Right lung (tissue), 5 donors: ENCODE measurements around the gene UNK. TPM values are rescaled to one million over a fixed set of nuclear protein-coding genes. Genes with fewer than 3 reads are reported as not detected.
"Not testable (repeated sequence)": the region's sequence is repeated elsewhere in the genome, so short reads cannot be mapped to it uniquely, and the experiment has no call there.

Experiments used
- DNase-seq, 2 donors: peaks; one replicate each; pipeline ENCODE4 v3.0.0-alpha.2; 2013
- polyA plus RNA-seq, 5 donors: library from polyadenylated mRNA; unstranded; fragments of 120-200 nt; gene quantifications; one replicate each; pipeline versions ENCODE4 v1.2.1 to v1.2.3, GENCODE V29; 2013; ENCODE audit warnings: inconsistent platforms in 1 of 5, low replicate concordance in 1 of 5; ENCODE audit not compliant: insufficient read length in 5 of 5, insufficient read depth in 1 of 5

Gene UNK
- polyA plus RNA-seq, 5 donors = 39.6 to 52.3 (median 46.7) TPM

GRCh38 chr17:75752802-75753513 is 31.6 kb upstream of the UNK start:
- no peak for DNase-seq

DNA sequence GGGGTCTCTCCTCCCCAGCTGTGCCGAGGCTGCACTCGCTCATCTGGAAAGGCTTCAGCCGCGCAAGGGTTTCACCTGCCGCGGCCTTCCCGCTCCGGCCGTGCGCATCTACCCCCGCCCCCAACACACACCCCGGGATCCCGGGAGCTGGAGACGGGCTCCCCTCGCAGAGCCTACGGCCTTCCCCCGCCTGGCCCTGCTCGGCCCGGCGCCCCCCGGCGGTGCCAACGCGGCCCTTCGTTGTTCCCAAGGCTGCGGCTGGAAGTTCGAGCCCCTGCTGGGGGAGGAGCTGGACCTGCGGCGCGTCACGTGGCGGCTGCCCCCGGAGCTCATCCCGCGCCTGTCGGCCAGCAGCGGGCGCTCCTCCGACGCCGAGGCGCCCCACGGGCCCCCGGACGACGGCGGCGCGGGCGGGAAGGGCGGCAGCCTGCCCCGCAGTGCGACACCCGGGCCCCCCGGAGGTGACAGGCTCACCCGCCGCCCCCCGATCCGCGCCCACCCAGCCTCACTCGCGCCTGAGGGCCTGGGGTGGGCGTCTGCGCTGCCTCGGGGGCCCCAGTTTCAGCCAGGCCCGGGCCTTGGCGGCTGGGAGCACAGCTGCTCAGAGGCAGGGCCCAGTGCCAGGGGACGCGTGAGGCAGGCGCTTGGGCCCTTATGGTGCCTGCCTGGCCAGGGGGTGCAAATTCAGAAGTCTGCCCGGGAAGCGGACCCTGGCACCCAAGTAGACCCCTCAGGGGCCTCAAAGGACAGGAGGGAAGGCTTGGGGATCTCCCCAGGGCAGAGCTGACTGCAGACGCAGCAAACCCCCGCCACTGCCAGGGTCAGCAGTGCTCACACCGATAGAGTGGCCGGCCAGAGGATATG is 30.9 kb upstream of the UNK start:
- peak; percentile 61 to 70 for DNase-seq

DNA sequence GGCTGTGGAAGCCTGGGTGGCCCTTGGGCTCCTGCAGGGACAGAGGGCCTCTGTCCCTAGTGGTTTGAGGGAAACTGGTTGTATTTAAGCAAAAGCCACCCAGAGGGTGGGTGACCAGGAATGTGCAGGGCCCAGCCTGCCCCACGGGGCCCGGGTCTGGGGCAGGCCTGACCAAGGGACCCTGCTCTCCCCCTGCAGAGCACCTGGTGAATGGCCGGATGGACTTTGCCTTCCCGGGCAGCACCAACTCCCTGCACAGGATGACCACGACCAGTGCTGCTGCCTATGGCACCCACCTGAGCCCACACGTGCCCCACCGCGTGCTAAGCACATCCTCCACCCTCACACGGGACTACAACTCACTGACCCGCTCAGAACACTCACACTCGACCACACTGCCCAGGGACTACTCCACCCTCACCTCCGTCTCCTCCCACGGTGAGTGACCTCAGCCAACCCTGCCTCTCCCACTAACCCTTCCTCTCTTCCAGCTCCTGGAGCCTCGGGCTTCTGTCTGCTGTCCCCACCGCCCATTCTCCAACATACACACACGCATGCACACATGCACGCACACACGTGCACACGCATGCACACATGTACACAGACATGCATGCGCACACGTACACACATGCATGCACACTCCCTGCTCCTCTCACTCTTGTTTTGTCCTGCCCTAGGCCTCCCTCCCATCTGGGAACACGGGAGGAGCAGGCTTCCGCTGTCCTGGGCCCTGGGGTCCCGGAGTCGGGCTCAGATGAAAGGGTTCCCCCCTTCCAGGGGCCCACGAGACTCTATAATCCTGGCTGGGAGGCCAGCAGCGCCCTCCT is 30.0 kb upstream of the UNK start:
- DNase-seq = no peak

DNA sequence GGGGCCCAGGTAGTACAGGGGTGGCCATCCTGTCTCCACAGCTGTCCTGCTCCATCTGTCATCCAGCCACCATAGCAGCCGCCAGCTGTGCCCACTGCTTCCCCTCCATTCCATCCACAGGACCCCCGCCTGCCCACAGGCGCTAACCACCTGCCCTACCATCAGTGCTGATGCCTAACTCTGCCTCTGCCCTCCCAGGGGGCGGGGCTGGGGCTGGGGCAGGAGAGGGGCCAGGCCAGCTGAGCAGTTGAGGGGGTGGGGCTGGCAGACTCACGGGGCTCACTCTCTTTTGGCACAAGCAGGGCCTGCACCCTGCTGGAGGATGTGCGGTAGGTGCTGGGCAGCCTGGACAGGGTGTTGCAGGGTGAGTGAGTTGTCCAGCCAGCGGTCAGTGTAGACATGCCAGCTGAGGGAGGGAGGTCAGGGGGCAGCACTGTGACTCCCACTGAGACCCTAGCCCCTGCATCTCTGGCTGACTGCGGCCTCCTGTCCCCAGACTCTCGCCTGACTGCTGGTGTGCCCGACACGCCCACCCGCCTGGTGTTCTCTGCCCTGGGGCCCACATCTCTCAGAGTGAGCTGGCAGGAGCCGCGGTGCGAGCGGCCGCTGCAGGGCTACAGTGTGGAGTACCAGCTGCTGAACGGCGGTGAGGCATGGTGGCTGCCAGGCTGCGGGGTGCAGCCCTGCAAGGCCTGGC is 29.3 kb upstream of the UNK start:
- no peak for DNase-seq

DNA sequence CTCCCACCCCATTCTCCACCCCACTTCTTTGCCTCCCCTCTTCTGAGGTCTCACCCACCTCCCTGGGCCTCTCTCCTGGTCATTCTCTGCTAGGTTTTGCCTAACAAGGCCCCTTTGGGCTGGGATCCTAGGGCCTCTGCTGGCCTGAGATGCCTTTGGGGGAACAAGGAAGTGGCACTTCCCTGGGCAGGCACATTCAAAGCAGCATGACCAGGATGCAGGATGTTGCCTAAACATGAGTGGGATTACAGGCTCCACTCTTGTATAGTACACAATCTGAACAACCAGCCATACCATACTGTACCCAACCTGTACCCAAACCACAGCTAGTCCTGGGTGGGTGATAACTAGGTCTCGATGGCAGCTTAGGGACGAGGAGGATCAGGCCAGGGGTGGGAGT is 28.6 kb upstream of the UNK start:
- no peak for DNase-seq

DNA sequence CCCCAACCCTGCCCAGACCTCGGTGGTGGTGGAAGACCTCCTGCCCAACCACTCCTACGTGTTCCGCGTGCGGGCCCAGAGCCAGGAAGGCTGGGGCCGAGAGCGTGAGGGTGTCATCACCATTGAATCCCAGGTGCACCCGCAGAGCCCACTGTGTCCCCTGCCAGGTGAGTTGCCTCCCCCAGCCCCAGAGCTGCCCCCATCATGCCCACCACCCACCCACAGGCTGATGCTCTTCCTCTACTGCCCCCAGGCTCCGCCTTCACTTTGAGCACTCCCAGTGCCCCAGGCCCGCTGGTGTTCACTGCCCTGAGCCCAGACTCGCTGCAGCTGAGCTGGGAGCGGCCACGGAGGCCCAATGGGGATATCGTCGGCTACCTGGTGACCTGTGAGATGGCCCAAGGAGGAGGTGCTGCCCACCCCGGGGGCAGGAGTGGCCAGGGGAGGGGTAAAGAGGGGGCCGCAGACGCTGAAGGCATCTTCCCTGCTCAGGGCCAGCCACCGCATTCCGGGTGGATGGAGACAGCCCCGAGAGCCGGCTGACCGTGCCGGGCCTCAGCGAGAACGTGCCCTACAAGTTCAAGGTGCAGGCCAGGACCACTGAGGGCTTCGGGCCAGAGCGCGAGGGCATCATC is 28.0 kb upstream of the UNK start:
- DNase-seq = no peak

DNA sequence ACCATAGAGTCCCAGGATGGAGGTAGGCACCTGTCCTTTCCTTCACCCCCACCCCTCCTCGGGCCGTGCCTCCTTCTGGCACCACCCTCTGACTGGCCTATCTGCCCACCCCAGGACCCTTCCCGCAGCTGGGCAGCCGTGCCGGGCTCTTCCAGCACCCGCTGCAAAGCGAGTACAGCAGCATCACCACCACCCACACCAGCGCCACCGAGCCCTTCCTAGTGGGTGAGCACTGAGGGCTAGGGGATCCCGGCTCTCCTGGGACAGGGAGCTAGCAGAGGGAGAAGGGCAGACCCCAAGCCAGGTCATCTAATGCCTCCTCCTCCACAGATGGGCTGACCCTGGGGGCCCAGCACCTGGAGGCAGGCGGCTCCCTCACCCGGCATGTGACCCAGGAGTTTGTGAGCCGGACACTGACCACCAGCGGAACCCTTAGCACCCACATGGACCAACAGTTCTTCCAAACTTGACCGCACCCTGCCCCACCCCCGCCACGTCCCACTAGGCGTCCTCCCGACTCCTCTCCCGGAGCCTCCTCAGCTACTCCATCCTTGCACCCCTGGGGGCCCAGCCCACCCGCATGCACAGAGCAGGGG is 27.4 kb upstream of the UNK start:
- no peak for DNase-seq

- DNase-seq = no peak
These were observed 26.3 kb upstream of the UNK start for GRCh38 chr17:75758131-75758905.

- DNase-seq = no peak
These were observed 25.1 kb upstream of the UNK start for GRCh38 chr17:75759457-75759856.

DNA sequence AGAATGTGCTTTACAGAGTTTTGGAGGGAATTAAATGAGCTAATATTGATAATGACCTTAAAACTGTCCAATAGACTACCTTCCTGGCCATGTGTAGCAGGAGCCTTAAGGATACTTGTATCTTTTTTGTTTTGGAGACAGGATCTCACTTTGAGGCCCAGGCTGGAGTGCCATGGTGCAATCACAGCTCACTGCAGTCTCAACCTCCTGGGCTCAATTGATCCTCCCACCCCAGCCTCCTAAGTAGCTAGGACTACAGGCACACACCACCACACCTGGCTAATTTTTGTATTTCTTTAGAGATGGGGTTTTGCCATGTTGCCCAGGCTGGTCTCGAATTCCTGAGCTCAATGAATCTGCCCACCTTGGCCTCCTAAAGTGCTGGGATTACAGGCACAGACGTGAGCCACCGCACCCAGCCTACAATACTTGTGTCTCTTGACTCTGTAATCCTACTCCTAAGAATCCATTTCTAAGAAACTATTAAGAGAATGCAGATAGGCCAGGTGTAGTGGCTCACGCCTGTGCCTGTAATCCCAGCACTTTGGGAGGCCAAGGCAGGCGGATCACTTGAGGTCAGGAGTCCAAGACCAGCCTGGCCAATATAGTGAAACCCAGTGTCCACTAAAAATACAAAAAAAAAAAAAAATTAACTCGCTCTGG is 24.5 kb upstream of the UNK start:
- not testable (repeated sequence) for DNase-seq

GRCh38 chr17:75762513-75763268 is 21.9 kb upstream of the UNK start:
- DNase-seq = no peak

DNA sequence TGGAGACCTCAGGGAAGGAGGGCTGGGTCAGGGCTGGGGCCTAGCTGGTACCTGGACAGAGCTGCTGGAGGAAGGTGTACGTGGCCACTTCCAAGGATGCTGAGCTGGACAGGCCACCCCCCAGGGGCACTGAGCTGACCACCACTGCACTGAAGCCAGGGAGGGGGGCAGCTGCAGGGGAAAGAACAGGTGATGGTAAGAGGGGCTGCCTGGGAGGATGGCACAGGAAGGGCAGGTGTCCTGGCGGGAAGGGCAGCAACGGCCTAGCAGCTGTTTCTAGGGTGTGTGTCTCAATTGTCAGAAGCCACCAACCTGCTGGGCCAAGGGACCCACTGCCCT is 21.4 kb upstream of the UNK start:
- DNase-seq = no peak

- no peak for DNase-seq
These were observed 20.8 kb upstream of the UNK start for GRCh38 chr17:75763613-75764416.

DNA sequence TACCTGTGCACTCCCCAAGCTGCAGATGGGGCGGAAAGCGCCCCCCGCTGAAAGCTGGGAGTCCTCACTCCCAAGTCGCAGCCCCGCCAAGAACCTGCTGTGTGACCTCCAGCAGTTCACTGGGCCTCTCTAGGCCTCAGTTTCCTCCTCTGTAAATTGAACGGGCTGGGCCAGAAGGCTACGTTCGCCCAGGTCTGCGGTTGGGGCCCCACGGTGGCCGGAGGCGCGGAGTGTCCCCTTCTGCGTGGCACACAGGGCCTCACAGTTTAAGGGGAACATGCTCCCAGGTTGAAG is 20.2 kb upstream of the UNK start:
- no peak for DNase-seq

GRCh38 chr17:75764711-75765421 is 19.7 kb upstream of the UNK start, which contains the start of gene GALK1:
Gene GALK1, minus strand, starts transcription at chr17:75765192. Its CDS starts 56 bp downstream, at chr17:75765136.
- DNase-seq = peak; percentile 59 to 71

GRCh38 chr17:75765981-75766380 is 18.6 kb upstream of the UNK start:
- DNase-seq = no peak

- DNase-seq = no peak
These were observed 16.7 kb upstream of the UNK start for GRCh38 chr17:75767881-75768280.
